Non-pigmented ciliary epithelial cell (primary cell): ENCODE measurements around the gene LILRB3.
"Not testable (repeated sequence)": the region's sequence is repeated elsewhere in the genome, so short reads cannot be mapped to it uniquely, and the experiment has no call there.

Experiments
- DNase-seq: peaks from one replicate; pipeline ENCODE4 v3.0.0-alpha.2; 2010; ENCODE audit warnings: low read depth

Gene LILRB3

GRCh38 chr19:54189735-54190502, 32.9 kb downstream of the LILRB3 start:
- peak; percentile 100 for DNase-seq

- no peak for DNase-seq
Measured at GRCh38 chr19:54189145-54189734, 33.6 kb downstream of the LILRB3 start, which contains the start of gene MBOAT7. Gene MBOAT7, minus strand, starts transcription at chr19:54189580. Its CDS starts 1,072 bp downstream, at chr19:54188508.

- no peak for DNase-seq
Measured at GRCh38 chr19:54188215-54188871, 34.5 kb downstream of the LILRB3 start.

GRCh38 chr19:54186934-54187381, 35.8 kb downstream of the LILRB3 start:
- no peak for DNase-seq

GRCh38 chr19:54186351-54186750, 36.5 kb downstream of the LILRB3 start:
- DNase-seq, result no peak

GRCh38 chr19:54183431-54183830, 39.4 kb downstream of the LILRB3 start:
- DNase-seq, result no peak

GRCh38 chr19:54181894-54182293, 40.9 kb downstream of the LILRB3 start:
- DNase-seq, result not testable (repeated sequence)

- no peak for DNase-seq
Measured at GRCh38 chr19:54180691-54181091, 42.1 kb downstream of the LILRB3 start.

- DNase-seq, result no peak
Measured at GRCh38 chr19:54179921-54180461, 42.8 kb downstream of the LILRB3 start.

GRCh38 chr19:54179262-54179852, 43.5 kb downstream of the LILRB3 start:
- no peak for DNase-seq

- no peak for DNase-seq
Measured at GRCh38 chr19:54178581-54179261, 44.1 kb downstream of the LILRB3 start.

- DNase-seq, result no peak
Measured at GRCh38 chr19:54173951-54174834, 48.6 kb downstream of the LILRB3 start.

GRCh38 chr19:54173359-54173699, 49.5 kb downstream of the LILRB3 start:
- DNase-seq, result no peak

- DNase-seq, result no peak
Measured at GRCh38 chr19:54172471-54173358, 50.1 kb downstream of the LILRB3 start, which contains the start of gene TMC4. Gene TMC4, minus strand, starts transcription at chr19:54173160. Its CDS starts 43 bp downstream, at chr19:54173117.

GRCh38 chr19:54171736-54172431, 50.9 kb downstream of the LILRB3 start:
- DNase-seq, result not testable (repeated sequence)

GRCh38 chr19:54169149-54169740, 53.6 kb downstream of the LILRB3 start:
- no peak for DNase-seq

- no peak for DNase-seq
Measured at GRCh38 chr19:54168174-54168917, 54.5 kb downstream of the LILRB3 start.
